ENCODE results near the gene OR56A4. TPM values are rescaled to one million over a fixed set of nuclear protein-coding genes. Genes with fewer than 3 reads are reported as not detected.
"Not testable (repeated sequence)": the region's sequence is repeated elsewhere in the genome, so short reads cannot be mapped to it uniquely, and the experiment has no call there.

Gene OR56A4
- total RNA-seq, 1 donor from 2014 or later = 0.11 TPM

DNA sequence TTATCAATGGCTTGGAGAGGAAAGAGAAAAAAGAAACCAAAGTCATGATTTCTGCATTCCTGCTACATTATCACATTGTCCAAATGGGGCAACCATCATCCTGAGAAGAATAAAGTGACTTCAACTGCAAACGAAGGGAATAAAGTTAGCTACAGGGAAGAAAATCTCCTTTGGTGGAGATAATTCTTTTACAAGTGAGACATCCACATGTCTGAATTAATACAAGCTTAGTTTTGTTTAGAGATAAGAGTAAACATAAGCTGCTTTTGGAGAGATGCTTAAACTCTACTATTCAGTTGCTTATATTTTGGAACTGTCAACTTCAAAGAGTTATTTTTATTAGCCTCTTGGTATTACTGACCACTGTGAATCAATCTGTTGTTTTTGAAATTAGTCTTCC is 19.9 kb downstream of the OR56A4 start, which contains the start of gene OR52L1:
Gene OR52L1 (minus strand): TSS at position 101 of the 400 bp plus-strand sequence. CDS start 55 bp downstream, at position 46.
- no peak for TF ChIP-seq CTCF (IDR thresholded peaks at IDR 0.05; ENCODE audit: unreplicated experiment)
- Mint-ChIP-seq H3K9me3 (peaks cover 3% of the 10 kb centered on the region), H3K4me3 (no peak within 1 kb of the TSS), H3K27ac (no peak within 1 kb of the TSS), H3K36me3 (no peaks in the 10 kb centered on the region), H3K27me3 (ENCODE audit: low read depth) (peaks cover 34% of the 10 kb centered on the region), H3K4me1 (no peaks in the 10 kb centered on the region)
- DNase-seq (ENCODE audit: low spot score in 2 of 2, unreplicated experiment in 2 of 2) = no peak

DNA sequence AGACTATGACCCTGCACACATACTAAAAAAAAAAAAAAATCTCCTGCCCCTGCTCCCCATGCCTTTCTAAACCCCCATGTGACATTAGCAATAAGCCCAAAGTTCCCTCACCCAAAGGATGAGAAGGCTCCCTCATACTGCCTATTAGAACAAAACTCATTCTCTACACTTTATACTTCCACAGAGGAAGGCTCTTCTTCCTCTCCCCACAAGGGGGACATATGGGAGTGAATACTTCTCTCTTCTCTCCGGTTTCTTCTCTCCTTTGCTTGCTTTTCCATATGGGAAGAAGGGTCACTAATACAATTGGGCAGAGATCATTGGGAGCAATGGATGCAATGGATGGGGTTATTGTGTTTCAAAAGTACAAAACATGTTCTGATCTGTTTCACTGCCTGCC is 23.3 kb downstream of the OR56A4 start:
- H3K36me3 Mint-ChIP-seq = no peaks in the 10 kb centered on the region
- no peak overlapping the region for H3K4me3 Mint-ChIP-seq
- H3K27ac Mint-ChIP-seq = no peak overlapping the region
- peaks cover 9% of the 10 kb centered on the region for H3K27me3 Mint-ChIP-seq (ENCODE audit: low read depth)
- no peaks in the 10 kb centered on the region for H3K4me1 Mint-ChIP-seq
- no peak for TF ChIP-seq CTCF (IDR thresholded peaks at IDR 0.05; ENCODE audit: unreplicated experiment)
- no peak for DNase-seq (ENCODE audit: low spot score in 2 of 2, unreplicated experiment in 2 of 2)
- peaks cover 36% of the 10 kb centered on the region for H3K9me3 Mint-ChIP-seq

DNA sequence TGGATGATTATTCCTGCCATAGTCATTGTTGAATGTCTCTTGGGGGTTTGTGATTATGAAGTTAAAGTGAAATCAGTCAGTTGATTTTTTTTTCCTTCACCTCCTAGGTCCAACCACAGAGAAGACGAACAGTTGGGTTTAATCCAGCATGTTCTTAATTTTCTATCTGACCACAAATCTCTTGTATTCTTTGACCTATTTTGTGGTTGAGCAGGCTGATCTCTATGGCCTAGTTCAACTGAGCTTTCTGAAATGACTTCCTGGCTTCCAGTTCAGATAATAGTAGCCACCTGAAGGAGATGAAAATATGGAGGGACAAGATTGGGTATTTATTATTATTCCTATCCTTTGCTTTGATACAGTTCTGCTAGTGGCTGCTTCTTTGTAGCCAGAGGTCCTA is 33.2 kb downstream of the OR56A4 start:
- DNase-seq (ENCODE audit: low spot score in 2 of 2, unreplicated experiment in 2 of 2) = no peak
- no peak for TF ChIP-seq CTCF (IDR thresholded peaks at IDR 0.05; ENCODE audit: unreplicated experiment)
- Mint-ChIP-seq H3K36me3 (no peaks in the 10 kb centered on the region), H3K4me1 (no peaks in the 10 kb centered on the region), H3K9me3 (peaks cover 23% of the 10 kb centered on the region), H3K4me3 (no peak overlapping the region), H3K27ac (no peak overlapping the region), H3K27me3 (ENCODE audit: low read depth) (peaks cover 16% of the 10 kb centered on the region)

DNA sequence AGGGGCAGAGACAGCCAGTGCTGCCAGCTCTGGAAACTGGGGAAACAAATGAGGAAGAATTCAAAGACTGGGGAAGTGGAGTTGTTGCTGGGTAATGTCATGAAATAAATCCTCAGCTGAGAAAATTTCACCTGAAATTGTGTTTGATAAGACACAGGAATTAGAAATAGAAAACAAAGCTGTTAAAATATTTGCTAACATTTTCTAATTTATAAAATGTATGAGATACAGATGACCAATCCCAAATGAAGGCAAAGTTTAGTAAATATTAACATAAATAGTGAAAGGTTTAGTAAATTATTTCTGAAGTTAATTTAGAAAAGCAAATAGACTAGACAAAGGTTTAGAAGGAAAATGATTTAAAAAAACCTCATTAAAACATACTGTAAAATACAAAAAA is 38.4 kb downstream of the OR56A4 start, which contains the start of gene OR56A5:
Gene OR56A5 (minus strand): TSS at position 101 of the 400 bp plus-strand sequence. CDS start 0 bp downstream, at position 101.
- no peak for DNase-seq (ENCODE audit: low spot score in 2 of 2, unreplicated experiment in 2 of 2)
- TF ChIP-seq CTCF (IDR thresholded peaks at IDR 0.05; ENCODE audit: unreplicated experiment) = no peak
- Mint-ChIP-seq H3K36me3 (no peaks in the 10 kb centered on the region), H3K27ac (no peak within 1 kb of the TSS), H3K9me3 (peaks cover 31% of the 10 kb centered on the region), H3K4me3 (no peak within 1 kb of the TSS), H3K4me1 (no peaks in the 10 kb centered on the region), H3K27me3 (ENCODE audit: low read depth) (peaks cover 16% of the 10 kb centered on the region)

DNA sequence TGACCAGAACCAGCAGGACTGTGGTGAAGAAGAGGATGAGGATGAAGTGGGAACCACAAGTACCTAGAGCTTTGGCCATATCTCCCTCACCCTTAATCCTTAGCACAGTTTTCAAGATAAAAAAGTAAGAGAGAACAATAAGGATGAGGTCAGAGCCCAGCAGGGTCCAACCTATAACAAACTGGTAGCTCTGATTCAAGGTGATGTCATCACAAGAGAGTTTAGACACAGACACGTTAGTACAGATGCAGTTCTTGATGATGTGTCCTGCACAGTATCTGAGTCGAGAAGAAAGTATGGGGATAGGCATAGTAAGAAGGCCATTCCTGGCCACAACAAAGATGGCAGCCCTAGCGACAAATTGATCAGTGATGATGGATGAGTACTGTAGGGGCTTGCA is 39.0 kb downstream of the OR56A4 start:
- Mint-ChIP-seq H3K36me3 (no peaks in the 10 kb centered on the region), H3K4me1 (no peaks in the 10 kb centered on the region), H3K27me3 (ENCODE audit: low read depth) (peaks cover 16% of the 10 kb centered on the region), H3K4me3 (no peak overlapping the region), H3K9me3 (peaks cover 38% of the 10 kb centered on the region), H3K27ac (no peak overlapping the region)
- no peak for DNase-seq (ENCODE audit: low spot score in 2 of 2, unreplicated experiment in 2 of 2)
- TF ChIP-seq CTCF (IDR thresholded peaks at IDR 0.05; ENCODE audit: unreplicated experiment) = no peak

DNA sequence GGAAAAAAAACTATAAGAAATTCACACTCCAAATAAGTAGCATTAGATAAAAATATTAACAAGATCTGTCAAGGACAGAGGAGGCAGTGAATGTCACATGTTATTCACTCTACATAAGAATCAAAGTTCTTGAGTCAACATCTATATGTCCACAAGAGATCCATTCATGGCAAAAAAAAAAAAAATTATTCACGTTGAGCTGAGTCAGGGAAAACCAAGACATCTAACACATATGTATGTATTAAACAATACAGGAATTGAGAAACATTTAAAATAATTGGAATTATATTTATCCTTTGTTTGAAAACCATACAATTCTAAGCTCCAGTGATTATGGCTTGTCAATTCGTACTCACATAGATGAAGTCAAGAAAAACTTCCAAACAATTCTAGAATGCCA is 39.8 kb downstream of the OR56A4 start:
- no peaks in the 10 kb centered on the region for H3K36me3 Mint-ChIP-seq
- peaks cover 16% of the 10 kb centered on the region for H3K27me3 Mint-ChIP-seq (ENCODE audit: low read depth)
- TF ChIP-seq CTCF (IDR thresholded peaks at IDR 0.05; ENCODE audit: unreplicated experiment) = no peak
- H3K9me3 Mint-ChIP-seq = peaks cover 41% of the 10 kb centered on the region
- H3K4me1 Mint-ChIP-seq = no peaks in the 10 kb centered on the region
- no peak overlapping the region for H3K27ac Mint-ChIP-seq
- DNase-seq (ENCODE audit: low spot score in 2 of 2, unreplicated experiment in 2 of 2) = no peak
- no peak overlapping the region for H3K4me3 Mint-ChIP-seq

GRCh38 chr11:5960704-5961320 is 45.9 kb downstream of the OR56A4 start:
- peaks cover 50% of the 10 kb centered on the region for H3K9me3 Mint-ChIP-seq

More at GRCh38 chr11:5960704-5961320, 45.9 kb downstream of the OR56A4 start:
- H3K27ac Mint-ChIP-seq; H3K36me3 Mint-ChIP-seq; H3K4me3 Mint-ChIP-seq; DNase-seq (ENCODE audit: low spot score in 2 of 2, unreplicated experiment in 2 of 2); H3K27me3 Mint-ChIP-seq (ENCODE audit: low read depth); H3K4me1 Mint-ChIP-seq: not testable (repeated sequence)

All from mesothelial cell of epicardium (in vitro differentiated cells).